GM23338 (cell line): ENCODE data around the gene DELE1.

Experiments used
- EZH2 ChIP-seq: fragments of 200-600 bp; sonication (generic); IDR thresholded peaks from one replicate; pipeline ENCODE4 v1.8.0; 2017; ENCODE audit warnings: antibody characterized with exemption, mild to moderate bottlenecking, low read depth; ENCODE audit not compliant: unreplicated experiment
- EZH2phosphoT487 ChIP-seq: fragments of 200-600 bp; sonication (generic); IDR thresholded peaks from one replicate; pipeline ENCODE4 v1.8.1; 2018; ENCODE audit warnings: antibody characterized with exemption; ENCODE audit not compliant: unreplicated experiment
- POLR2AphosphoS5 ChIP-seq: IDR thresholded peaks from 2 replicates; pipeline ENCODE4 v1.6.1; 2016; ENCODE audit warnings: antibody characterized with exemption, low read depth
- TF ChIP-seq, protein P1 (sequence below), 2 experiments: fragments of 200-600 bp in 1 of 2; sonication (generic) in 1 of 2; conservative IDR thresholded peaks; 2 replicates each; pipeline versions ENCODE4 v1.5.1 to v1.6.1; 2016 to 2017; ENCODE audit warnings: antibody characterized with exemption in 2 of 2, low read depth in 2 of 2, mild to moderate bottlenecking in 2 of 2, moderate library complexity in 1 of 2

DNA sequence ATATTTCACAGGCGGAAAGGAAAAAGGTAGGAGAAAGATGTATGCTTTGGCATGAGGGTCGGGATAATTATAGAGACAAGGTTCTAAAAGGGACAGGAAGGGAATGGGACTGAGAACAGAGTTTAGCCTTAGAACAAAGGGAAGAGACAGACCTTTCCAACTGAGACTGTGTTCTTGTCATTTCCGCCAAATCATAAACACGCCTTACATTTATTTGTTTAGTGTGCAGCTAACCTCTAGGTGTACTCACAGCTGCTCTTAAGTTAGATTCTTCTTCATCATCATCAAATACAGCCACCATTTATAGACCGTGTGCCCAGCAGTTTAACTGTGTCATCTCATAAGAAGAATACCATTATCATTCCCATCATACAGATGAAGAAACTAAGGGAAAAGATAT lies 5.9 kb upstream of the DELE1 start:
- TF ChIP-seq EZH2phosphoT487 (no peak), EZH2 (no peak), POLR2AphosphoS5 (no peak)
- TF ChIP-seq, protein P1, sequence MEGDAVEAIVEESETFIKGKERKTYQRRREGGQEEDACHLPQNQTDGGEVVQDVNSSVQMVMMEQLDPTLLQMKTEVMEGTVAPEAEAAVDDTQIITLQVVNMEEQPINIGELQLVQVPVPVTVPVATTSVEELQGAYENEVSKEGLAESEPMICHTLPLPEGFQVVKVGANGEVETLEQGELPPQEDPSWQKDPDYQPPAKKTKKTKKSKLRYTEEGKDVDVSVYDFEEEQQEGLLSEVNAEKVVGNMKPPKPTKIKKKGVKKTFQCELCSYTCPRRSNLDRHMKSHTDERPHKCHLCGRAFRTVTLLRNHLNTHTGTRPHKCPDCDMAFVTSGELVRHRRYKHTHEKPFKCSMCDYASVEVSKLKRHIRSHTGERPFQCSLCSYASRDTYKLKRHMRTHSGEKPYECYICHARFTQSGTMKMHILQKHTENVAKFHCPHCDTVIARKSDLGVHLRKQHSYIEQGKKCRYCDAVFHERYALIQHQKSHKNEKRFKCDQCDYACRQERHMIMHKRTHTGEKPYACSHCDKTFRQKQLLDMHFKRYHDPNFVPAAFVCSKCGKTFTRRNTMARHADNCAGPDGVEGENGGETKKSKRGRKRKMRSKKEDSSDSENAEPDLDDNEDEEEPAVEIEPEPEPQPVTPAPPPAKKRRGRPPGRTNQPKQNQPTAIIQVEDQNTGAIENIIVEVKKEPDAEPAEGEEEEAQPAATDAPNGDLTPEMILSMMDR (conservative IDR thresholded peaks at IDR 0.05; ENCODE audit: low read depth in 2 of 2) = no peak
